Activated T-helper 17 cell treated with anti-CD3 and anti-CD28 coated beads, Interleukin-2, amount 50 U/mL, for 72 hours (primary cell): ENCODE data around the gene INPP4B. TPM values are rescaled to one million over a fixed set of nuclear protein-coding genes. Genes with fewer than 3 reads are reported as not detected.
A peak's percentile ranks its signal among the peaks of the same experiment; 100 is the strongest.

Source experiments
- ATAC-seq: fragments of 150-1000 bp; cut with Tn5 transposase; replicated peaks from 2 replicates; pipeline ENCODE4 v1.10.0; 2021; ENCODE audit warnings: mild to moderate bottlenecking, moderate library complexity
- H3K27ac Mint-ChIP-seq: one replicate; pipeline ENCODE4 v1.8.0; 2022; ENCODE audit warnings: mixed read lengths
- H3K27me3 Mint-ChIP-seq: one replicate; pipeline ENCODE4 v1.8.0; 2022; ENCODE audit warnings: mixed read lengths
- H3K36me3 Mint-ChIP-seq: one replicate; pipeline ENCODE4 v1.8.0; 2022; ENCODE audit warnings: low read depth, mild to moderate bottlenecking, mixed read lengths
- H3K4me1 Mint-ChIP-seq: one replicate; pipeline ENCODE4 v1.8.0; 2022; ENCODE audit warnings: mixed read lengths
- H3K4me3 Mint-ChIP-seq: one replicate; pipeline ENCODE4 v1.8.0; 2022; ENCODE audit warnings: mild to moderate bottlenecking, mixed read lengths
- H3K9me3 Mint-ChIP-seq: one replicate; pipeline ENCODE4 v1.8.0; 2022; ENCODE audit warnings: mixed read lengths
- total RNA-seq, 2 donors: library from RNA; stranded (reverse); gene quantifications; one replicate each; pipeline ENCODE4 v1.2.3, GENCODE V29; 2022

The INPP4B gene
- total RNA-seq, 2 donors from 2014 or later: 53.9 to 65.0 TPM

- peak; percentile 61 for ATAC-seq
- Mint-ChIP-seq H3K27me3 (no peaks in the 10 kb centered on the region), H3K27ac (peak overlapping the region; percentile 88), H3K4me3 (peak overlapping the region; percentile 83), H3K9me3 (no peaks in the 10 kb centered on the region), H3K36me3 (no peaks in the 10 kb centered on the region), H3K4me1 (peaks cover 35% of the 10 kb centered on the region)
These were observed 290.1 kb downstream of the INPP4B start for GRCh38 chr4:142556048-142556447.

- H3K4me3 Mint-ChIP-seq: peak overlapping the region; percentile 4
- H3K27me3 Mint-ChIP-seq: no peaks in the 10 kb centered on the region
- H3K27ac Mint-ChIP-seq: no peak overlapping the region
These were observed 291.7 kb downstream of the INPP4B start for GRCh38 chr4:142554412-142554811.

GRCh38 chr4:142551517-142552305 lies 294.4 kb downstream of the INPP4B start:
- no peak for ATAC-seq
- peak overlapping the region; percentile 79 for H3K27ac Mint-ChIP-seq
- peak overlapping the region; percentile 46 for H3K4me3 Mint-ChIP-seq
- peaks cover 40% of the 10 kb centered on the region for H3K4me1 Mint-ChIP-seq
- no peaks in the 10 kb centered on the region for H3K36me3 Mint-ChIP-seq
- H3K9me3 Mint-ChIP-seq: no peaks in the 10 kb centered on the region
- H3K27me3 Mint-ChIP-seq: no peaks in the 10 kb centered on the region

More at GRCh38 chr4:142554412-142554811, 291.7 kb downstream of the INPP4B start:
- H3K36me3 Mint-ChIP-seq: no peaks in the 10 kb centered on the region
- H3K9me3 Mint-ChIP-seq: no peaks in the 10 kb centered on the region
- no peak for ATAC-seq
- peaks cover 49% of the 10 kb centered on the region for H3K4me1 Mint-ChIP-seq

- H3K36me3 Mint-ChIP-seq: no peaks in the 10 kb centered on the region
- peak overlapping the region; percentile 46 for H3K4me3 Mint-ChIP-seq
- no peaks in the 10 kb centered on the region for H3K27me3 Mint-ChIP-seq
- H3K9me3 Mint-ChIP-seq: no peaks in the 10 kb centered on the region
- ATAC-seq: no peak
- peaks cover 33% of the 10 kb centered on the region for H3K4me1 Mint-ChIP-seq
- peak overlapping the region; percentile 79 for H3K27ac Mint-ChIP-seq
These were observed 295.1 kb downstream of the INPP4B start for GRCh38 chr4:142550965-142551364.

GRCh38 chr4:142549726-142550463 lies 296.2 kb downstream of the INPP4B start:
- Mint-ChIP-seq H3K4me1 (peaks cover 31% of the 10 kb centered on the region), H3K4me3 (peak overlapping the region; percentile 46), H3K27me3 (no peaks in the 10 kb centered on the region), H3K27ac (peak overlapping the region; percentile 89), H3K9me3 (no peaks in the 10 kb centered on the region), H3K36me3 (no peaks in the 10 kb centered on the region)
- ATAC-seq: peak; percentile 91

- Mint-ChIP-seq H3K27me3 (no peaks in the 10 kb centered on the region), H3K27ac (peak overlapping the region; percentile 89), H3K4me1 (peaks cover 32% of the 10 kb centered on the region), H3K9me3 (no peaks in the 10 kb centered on the region), H3K4me3 (peak overlapping the region; percentile 46), H3K36me3 (no peaks in the 10 kb centered on the region)
- peak; percentile 42 for ATAC-seq
These were observed 296.9 kb downstream of the INPP4B start for GRCh38 chr4:142549248-142549647.

- Mint-ChIP-seq H3K4me1 (peaks cover 32% of the 10 kb centered on the region), H3K27ac (peak overlapping the region; percentile 42), H3K36me3 (no peaks in the 10 kb centered on the region), H3K9me3 (no peaks in the 10 kb centered on the region), H3K27me3 (no peaks in the 10 kb centered on the region), H3K4me3 (no peak overlapping the region)
- peak; percentile 38 for ATAC-seq
These were observed 297.6 kb downstream of the INPP4B start for GRCh38 chr4:142548491-142548890.

- Mint-ChIP-seq H3K27me3 (no peaks in the 10 kb centered on the region), H3K4me1 (peaks cover 27% of the 10 kb centered on the region), H3K4me3 (no peak overlapping the region), H3K36me3 (no peaks in the 10 kb centered on the region), H3K9me3 (no peaks in the 10 kb centered on the region), H3K27ac (peak overlapping the region; percentile 42)
- no peak for ATAC-seq
These were observed 298.1 kb downstream of the INPP4B start for GRCh38 chr4:142547974-142548373.

GRCh38 chr4:142544594-142544993 lies 301.5 kb downstream of the INPP4B start:
- no peaks in the 10 kb centered on the region for H3K36me3 Mint-ChIP-seq
- no peak for ATAC-seq
- H3K4me3 Mint-ChIP-seq: no peak overlapping the region
- H3K4me1 Mint-ChIP-seq: peaks cover 13% of the 10 kb centered on the region
- no peak overlapping the region for H3K27ac Mint-ChIP-seq
- no peaks in the 10 kb centered on the region for H3K9me3 Mint-ChIP-seq
- H3K27me3 Mint-ChIP-seq: no peaks in the 10 kb centered on the region

GRCh38 chr4:142544039-142544438 lies 302.1 kb downstream of the INPP4B start:
- H3K27me3 Mint-ChIP-seq: no peaks in the 10 kb centered on the region
- peak; percentile 14 for ATAC-seq
- H3K9me3 Mint-ChIP-seq: no peaks in the 10 kb centered on the region
- H3K4me1 Mint-ChIP-seq: peaks cover 7% of the 10 kb centered on the region
- H3K27ac Mint-ChIP-seq: no peak overlapping the region
- no peak overlapping the region for H3K4me3 Mint-ChIP-seq
- no peaks in the 10 kb centered on the region for H3K36me3 Mint-ChIP-seq

- Mint-ChIP-seq H3K4me3 (no peak overlapping the region), H3K27ac (no peak overlapping the region), H3K36me3 (no peaks in the 10 kb centered on the region), H3K4me1 (peaks cover 12% of the 10 kb centered on the region), H3K9me3 (no peaks in the 10 kb centered on the region), H3K27me3 (no peaks in the 10 kb centered on the region)
- ATAC-seq: no peak
These were observed 305.7 kb downstream of the INPP4B start for GRCh38 chr4:142540483-142540804.

GRCh38 chr4:142539796-142540482 lies 306.2 kb downstream of the INPP4B start:
- H3K4me1 Mint-ChIP-seq: peaks cover 17% of the 10 kb centered on the region
- H3K9me3 Mint-ChIP-seq: no peaks in the 10 kb centered on the region
- no peak for ATAC-seq
- H3K27ac Mint-ChIP-seq: no peak overlapping the region
- no peaks in the 10 kb centered on the region for H3K36me3 Mint-ChIP-seq
- no peaks in the 10 kb centered on the region for H3K27me3 Mint-ChIP-seq
- no peak overlapping the region for H3K4me3 Mint-ChIP-seq

GRCh38 chr4:142535009-142535408 lies 311.1 kb downstream of the INPP4B start:
- H3K27ac Mint-ChIP-seq: peak overlapping the region; percentile 19
- peak; percentile 91 for ATAC-seq
- no peaks in the 10 kb centered on the region for H3K27me3 Mint-ChIP-seq
- no peak overlapping the region for H3K4me3 Mint-ChIP-seq
- H3K36me3 Mint-ChIP-seq: no peaks in the 10 kb centered on the region
- peaks cover 19% of the 10 kb centered on the region for H3K4me1 Mint-ChIP-seq
- no peaks in the 10 kb centered on the region for H3K9me3 Mint-ChIP-seq

- ATAC-seq: no peak
- H3K4me3 Mint-ChIP-seq: no peak overlapping the region
- no peaks in the 10 kb centered on the region for H3K36me3 Mint-ChIP-seq
- H3K27ac Mint-ChIP-seq: no peak overlapping the region
- no peaks in the 10 kb centered on the region for H3K27me3 Mint-ChIP-seq
- H3K9me3 Mint-ChIP-seq: no peaks in the 10 kb centered on the region
- peaks cover 16% of the 10 kb centered on the region for H3K4me1 Mint-ChIP-seq
These were observed 314.0 kb downstream of the INPP4B start for GRCh38 chr4:142532054-142532453.
